ENCODE measurements around the gene ZMIZ1. TPM values are rescaled to one million over a fixed set of nuclear protein-coding genes. Genes with fewer than 3 reads are reported as not detected.

ZMIZ1 gene
- total and polyA plus RNA-seq, 8 donors = 63.1 to 87.2 (median 76.8) TPM

GRCh38 chr10:79113827-79114226 is 45.1 kb downstream of the ZMIZ1 start:
- H3K4me1 ChIP-seq = peaks cover 38 to 61% of the 10 kb centered on the region in 2 donors
- intact Hi-C loops (cut with DNase I) = no loop called here
- H3K4me3 ChIP-seq = no peak overlapping the region
- H3K9me3 ChIP-seq = no peaks in the 10 kb centered on the region
- no peak for ATAC-seq
- no peaks in the 10 kb centered on the region for H3K27me3 ChIP-seq
- no peak for TF ChIP-seq CTCF (IDR thresholded peaks at IDR 0.05)
- H3K27ac ChIP-seq = peak overlapping the region in 1 of 2 donors; percentile 50
- H3K36me3 ChIP-seq = peaks cover 0 to 10% of the 10 kb centered on the region in 2 donors
- DNase-seq = no peak

- H3K4me1 ChIP-seq = peaks cover 38 to 66% of the 10 kb centered on the region in 2 donors
- DNase-seq (no peak), ATAC-seq (no peak)
- peaks cover 0 to 24% of the 10 kb centered on the region in 2 donors for H3K36me3 ChIP-seq
- no peak for TF ChIP-seq CTCF (IDR thresholded peaks at IDR 0.05)
- no peak overlapping the region for H3K27ac ChIP-seq
- no peaks in the 10 kb centered on the region for H3K27me3 ChIP-seq
- intact Hi-C loops (cut with DNase I) = no loop called here
- no peak overlapping the region for H3K4me3 ChIP-seq
- H3K9me3 ChIP-seq = no peaks in the 10 kb centered on the region
These were observed 46.5 kb downstream of the ZMIZ1 start for GRCh38 chr10:79115302-79115701.

- peaks cover 38 to 66% of the 10 kb centered on the region in 2 donors for H3K4me1 ChIP-seq
These were observed 47.6 kb downstream of the ZMIZ1 start for GRCh38 chr10:79116368-79116767.

GRCh38 chr10:79116801-79117723 is 48.3 kb downstream of the ZMIZ1 start:
- intact Hi-C loops (cut with DNase I) = no loop called here
- Histone ChIP-seq H3K36me3 (peaks cover 0 to 32% of the 10 kb centered on the region in 2 donors), H3K4me1 (peaks cover 35 to 59% of the 10 kb centered on the region in 2 donors), H3K4me3 (no peak overlapping the region), H3K27me3 (no peaks in the 10 kb centered on the region), H3K27ac (peak overlapping the region in 1 of 2 donors; percentile 65), H3K9me3 (no peaks in the 10 kb centered on the region)
- DNase-seq = peak in 2 of 4 donors; percentile 77 to 84
- ATAC-seq = peak; percentile 54
- no peak for TF ChIP-seq CTCF (IDR thresholded peaks at IDR 0.05)

More at GRCh38 chr10:79116368-79116767, 47.6 kb downstream of the ZMIZ1 start:
- no peaks in the 10 kb centered on the region for H3K9me3 ChIP-seq
- peaks cover 0 to 25% of the 10 kb centered on the region in 2 donors for H3K36me3 ChIP-seq
- H3K27ac ChIP-seq = peak overlapping the region in 1 of 2 donors; percentile 65
- DNase-seq (no peak), ATAC-seq (no peak)
- intact Hi-C loops (cut with DNase I) = no loop called here
- no peak overlapping the region for H3K4me3 ChIP-seq
- no peak for TF ChIP-seq CTCF (IDR thresholded peaks at IDR 0.05)
- H3K27me3 ChIP-seq = no peaks in the 10 kb centered on the region

Measured in left lung (tissue), 10 donors.